Upper lobe of left lung (tissue), 6 donors: Measurements from ENCODE around the gene XRCC5. TPM values are rescaled to one million over a fixed set of nuclear protein-coding genes. Genes with fewer than 3 reads are reported as not detected.

ENCODE experiments used
- ATAC-seq, 2 donors: fragments of 200-7000 bp; cut with Tn5 transposase; one replicate each; pipeline ENCODE4 v1.9.1; 2022; ENCODE audit warnings: mild to moderate bottlenecking in 2 of 2, moderate library complexity in 2 of 2; ENCODE audit not compliant: low FRiP score in 2 of 2
- DNase-seq, 2 donors: peaks; one replicate each; pipeline ENCODE4 v3.0.0-alpha.2; 2019 to 2020
- H3K27ac ChIP-seq, 4 donors: fragments of 200-600 bp; sonication (generic); one replicate each; pipeline ENCODE4 v1.5.1; 2016 to 2019
- H3K27me3 ChIP-seq, 4 donors: fragments of 200-600 bp; sonication (generic); one replicate each; pipeline ENCODE4 v1.5.1; 2017 to 2019
- H3K36me3 ChIP-seq, 4 donors: fragments of 200-600 bp; sonication (generic); one replicate each; pipeline ENCODE4 v1.5.1; 2016 to 2019
- H3K4me1 ChIP-seq, 4 donors: fragments of 200-600 bp; sonication (generic); one replicate each; pipeline ENCODE4 v1.5.1; 2018 to 2019
- H3K4me3 ChIP-seq, 4 donors: fragments of 200-600 bp; sonication (generic); one replicate each; pipeline ENCODE4 v1.5.1; 2017 to 2019; ENCODE audit warnings: mild to moderate bottlenecking in 2 of 4, moderate library complexity in 1 of 4
- H3K9me3 ChIP-seq, 4 donors: fragments of 200-600 bp; sonication (generic); one replicate each; pipeline ENCODE4 v1.5.1; 2018 to 2019
- CTCF ChIP-seq, 6 experiments: fragments of 450-650 bp in 4 of 6; fragments of 200-600 bp in 2 of 6; sonication (generic) in 2 of 6; IDR thresholded peaks; one replicate each; pipeline ENCODE4 v1.5.1; 2016 to 2019; ENCODE audit warnings: antibody characterized with exemption in 6 of 6
- EP300 ChIP-seq, 4 donors: sonication (generic); formaldehyde crosslinking; IDR thresholded peaks; one replicate each; pipeline ENCODE4 v1.5.1; 2017; ENCODE audit warnings: antibody characterized with exemption in 4 of 4, control low read depth in 2 of 4
- POLR2A ChIP-seq, 4 donors: fragments of 450-650 bp; IDR thresholded peaks; one replicate each; pipeline ENCODE4 v1.5.1; 2016 to 2017; ENCODE audit warnings: antibody characterized with exemption in 4 of 4, mild to moderate bottlenecking in 2 of 4
- POLR2AphosphoS5 ChIP-seq, 2 donors: sonication (generic); formaldehyde crosslinking; IDR thresholded peaks; one replicate each; pipeline ENCODE4 v1.5.1; 2017; ENCODE audit warnings: antibody characterized with exemption in 2 of 2
- WGBS, 2 donors: methylation state at CpG; one replicate each; pipeline ENCODE4 v1.1.5; 2017 to 2018; 5-methylcytosine and 5-hydroxymethylcytosine counted together
- total RNA-seq, 6 donors: library from RNA; depleted of rRNA in 4 of 6; stranded (reverse); fragments of >200 nt in 4 of 6; gene quantifications; one replicate each; pipeline versions ENCODE4 v1.1.0 to v1.2.1, GENCODE V29; 2016 to 2021
- donor health status: DM: no; HTN: no; CAD: no; lungs with moderate emphysema.
- donor health status: DM: no; HTN: yes; CAD: no; lungs with severe emphysema.

XRCC5 gene
- total RNA-seq, 6 donors from 2014 or later = 57.3 to 163 (median 131) TPM

GRCh38 chr2:216119986-216120385 is 10.8 kb downstream of the XRCC5 start:
- WGBS, 2 donors = 50 to 71% methylated on average over 3 of the region's 3 CpGs
- Histone ChIP-seq H3K36me3 (peaks cover 19 to 89% (median 61%) of the 10 kb centered on the region in 4 donors), H3K4me3 (no peak overlapping the region), H3K9me3 (no peaks in the 10 kb centered on the region), H3K27ac (no peak overlapping the region), H3K4me1 (peaks cover 15 to 38% (median 20%) of the 10 kb centered on the region in 4 donors), H3K27me3 (no peaks in the 10 kb centered on the region)
- ATAC-seq = no peak
- no peak for DNase-seq
- TF ChIP-seq POLR2AphosphoS5 (IDR thresholded peaks at IDR 0.05) (no peak), CTCF (IDR thresholded peaks at IDR 0.05) (no peak), POLR2A (IDR thresholded peaks at IDR 0.05) (no peak), EP300 (IDR thresholded peaks at IDR 0.05) (no peak)

GRCh38 chr2:216121255-216121654 is 12.1 kb downstream of the XRCC5 start:
- ATAC-seq (no peak), DNase-seq (no peak)
- H3K4me3 ChIP-seq = no peak overlapping the region
- whole genome bisulfite sequencing, 2 donors = 83 to 84% methylated on average over 3 of the region's 3 CpGs
- TF ChIP-seq POLR2A (IDR thresholded peaks at IDR 0.05) (no peak), POLR2AphosphoS5 (IDR thresholded peaks at IDR 0.05) (no peak), CTCF (IDR thresholded peaks at IDR 0.05) (no peak), EP300 (IDR thresholded peaks at IDR 0.05) (no peak)
- no peaks in the 10 kb centered on the region for H3K27me3 ChIP-seq
- no peak overlapping the region for H3K27ac ChIP-seq
- H3K4me1 ChIP-seq = peaks cover 3 to 27% (median 10%) of the 10 kb centered on the region in 4 donors
- peaks cover 27 to 100% (median 73%) of the 10 kb centered on the region in 4 donors for H3K36me3 ChIP-seq
- H3K9me3 ChIP-seq = no peaks in the 10 kb centered on the region

- Histone ChIP-seq H3K4me3 (no peak overlapping the region), H3K9me3 (no peaks in the 10 kb centered on the region), H3K4me1 (peaks cover 5 to 19% (median 15%) of the 10 kb centered on the region in 4 donors), H3K27ac (no peak overlapping the region), H3K36me3 (peaks cover 35 to 99% (median 69%) of the 10 kb centered on the region in 4 donors), H3K27me3 (no peaks in the 10 kb centered on the region)
- no peak for TF ChIP-seq POLR2AphosphoS5 (IDR thresholded peaks at IDR 0.05)
- no peak for TF ChIP-seq POLR2A (IDR thresholded peaks at IDR 0.05)
- TF ChIP-seq CTCF (IDR thresholded peaks at IDR 0.05) = no peak
- TF ChIP-seq EP300 (IDR thresholded peaks at IDR 0.05) = no peak
- ATAC-seq = no peak
- no peak for DNase-seq
- WGBS, 2 donors = 81 to 91% methylated on average over 5 of the region's 5 CpGs
These were observed 17.8 kb downstream of the XRCC5 start for GRCh38 chr2:216126943-216127342.

GRCh38 chr2:216130346-216130971 is 21.3 kb downstream of the XRCC5 start:
- Histone ChIP-seq H3K4me3 (no peak overlapping the region), H3K27ac (peak overlapping the region in 2 of 4 donors; percentile 9 to 32), H3K27me3 (no peaks in the 10 kb centered on the region), H3K4me1 (peaks cover 5 to 39% (median 18%) of the 10 kb centered on the region in 4 donors), H3K36me3 (peaks cover 34 to 99% (median 68%) of the 10 kb centered on the region in 4 donors), H3K9me3 (no peaks in the 10 kb centered on the region)
- no peak for TF ChIP-seq EP300 (IDR thresholded peaks at IDR 0.05)
- no peak for DNase-seq
- ATAC-seq = no peak
- WGBS, 2 donors = 65 to 66% methylated on average over 6 of the region's 6 CpGs

GRCh38 chr2:216131175-216131926 is 22.2 kb downstream of the XRCC5 start:
- no peak for TF ChIP-seq EP300 (IDR thresholded peaks at IDR 0.05)
- no peak for TF ChIP-seq POLR2A (IDR thresholded peaks at IDR 0.05)
- no peak for TF ChIP-seq POLR2AphosphoS5 (IDR thresholded peaks at IDR 0.05)
- no peak for TF ChIP-seq CTCF (IDR thresholded peaks at IDR 0.05)
- WGBS, 2 donors = 87% methylated on average over 3 of the region's 3 CpGs
- Histone ChIP-seq H3K36me3 (peaks cover 29 to 99% (median 65%) of the 10 kb centered on the region in 4 donors), H3K4me3 (no peak overlapping the region), H3K27me3 (no peaks in the 10 kb centered on the region), H3K4me1 (peaks cover 5 to 39% (median 18%) of the 10 kb centered on the region in 4 donors), H3K9me3 (no peaks in the 10 kb centered on the region), H3K27ac (peak overlapping the region in 1 of 4 donors; percentile 9)
- peak in 1 of 2 donors; percentile 16 for ATAC-seq
- DNase-seq = no peak
